Smooth muscle cell (in vitro differentiated cells): Measurements from ENCODE around the gene GON4L. TPM values are rescaled to one million over a fixed set of nuclear protein-coding genes. Genes with fewer than 3 reads are reported as not detected.

Experiments used
- DNase-seq: peaks from one replicate; lab custom pipeline; 2025; ENCODE audit not compliant: unreplicated experiment; lab: John Stamatoyannopoulos, UW
- H2AFZ ChIP-seq: fragments of 200-600 bp; sonication (generic); 2 replicates; pipeline ENCODE4 v1.6.0; 2016; ENCODE audit warnings: antibody characterized with exemption, low read depth, mild to moderate bottlenecking
- H3F3A ChIP-seq: fragments of 200-600 bp; sonication (generic); 2 replicates; pipeline ENCODE4 v1.6.0; 2017; ENCODE audit warnings: antibody characterized with exemption, low read depth
- H3K27ac ChIP-seq: fragments of 200-600 bp; sonication (generic); 2 replicates; pipeline ENCODE4 v1.5.1; 2016; ENCODE audit warnings: low read depth, mild to moderate bottlenecking
- H3K27me3 ChIP-seq: fragments of 200-600 bp; sonication (generic); 2 replicates; pipeline ENCODE4 v1.6.1; 2016; ENCODE audit warnings: low read depth, mild to moderate bottlenecking
- H3K36me3 ChIP-seq: fragments of 200-600 bp; sonication (generic); 2 replicates; pipeline ENCODE4 v1.5.1; 2016; ENCODE audit warnings: low read depth
- H3K4me1 ChIP-seq: fragments of 200-600 bp; sonication (generic); 2 replicates; pipeline ENCODE4 v1.5.1; 2016; ENCODE audit warnings: low read depth
- H3K4me2 ChIP-seq: fragments of 200-600 bp; sonication (generic); 2 replicates; pipeline ENCODE4 v1.6.0; 2016; ENCODE audit warnings: mild to moderate bottlenecking
- H3K4me3 ChIP-seq: fragments of 200-600 bp; sonication (generic); 2 replicates; pipeline ENCODE4 v1.5.1; 2016; ENCODE audit warnings: mild to moderate bottlenecking
- H3K79me2 ChIP-seq: fragments of 200-600 bp; sonication (generic); 2 replicates; pipeline ENCODE4 v1.6.0; 2016; ENCODE audit warnings: low read depth, mild to moderate bottlenecking
- H3K9ac ChIP-seq: fragments of 200-600 bp; sonication (generic); 2 replicates; pipeline ENCODE4 v1.6.0; 2016; ENCODE audit warnings: low read depth
- H3K9me3 ChIP-seq: fragments of 200-600 bp; sonication (generic); replicated peaks from 2 replicates; pipeline ENCODE4 v1.5.1; 2016; ENCODE audit warnings: low read depth
- H4K20me1 ChIP-seq: fragments of 200-600 bp; sonication (generic); 2 replicates; pipeline ENCODE4 v1.6.0; 2016; ENCODE audit warnings: low read depth
- CTCF ChIP-seq: fragments of 200-600 bp; sonication (generic); IDR thresholded peaks from 2 replicates; pipeline ENCODE4 v1.5.1; 2017; ENCODE audit warnings: borderline replicate concordance, mild to moderate bottlenecking, antibody characterized with exemption; ENCODE audit not compliant: insufficient read depth, poor library complexity, severe bottlenecking
- WGBS: methylation state at CpG from one replicate; pipeline ENCODE4 v1.1.7; 2016; ENCODE audit warnings: low lambda C conversion rate; 5-methylcytosine and 5-hydroxymethylcytosine counted together
- polyA plus RNA-seq: library from polyadenylated mRNA; unstranded; fragments of >200 nt; fragmentation: Nextera tagmentation; extraction: Ambion mirVana; gene quantifications from 2 replicates; pipeline ENCODE4 v1.2.1, GENCODE V29; 2016
- total RNA-seq: library from RNA; depleted of rRNA; stranded (reverse); fragments of >200 nt; gene quantifications from 2 replicates; pipeline ENCODE4 v1.2.3, GENCODE V29; 2014

Gene GON4L
- total and polyA plus RNA-seq, 2 experiments from 2014 or later = 21.0 to 40.8 TPM

- no peaks in the 10 kb centered on the region for H3K27me3 ChIP-seq
- H3K79me2 ChIP-seq = no peaks in the 10 kb centered on the region
- no peak overlapping the region for H3K4me3 ChIP-seq
- no peak overlapping the region for H3K4me2 ChIP-seq
- no peak for DNase-seq
- H3K4me1 ChIP-seq = no peaks in the 10 kb centered on the region
- H4K20me1 ChIP-seq = no peaks in the 10 kb centered on the region
- 85% methylated on average over 9 of the region's 9 CpGs for WGBS
- H2AFZ ChIP-seq = no peak overlapping the region
- TF ChIP-seq CTCF = no peak
- no peaks in the 10 kb centered on the region for H3K9me3 ChIP-seq
- H3K36me3 ChIP-seq = no peaks in the 10 kb centered on the region
- no peak overlapping the region for H3K27ac ChIP-seq
- no peak overlapping the region for H3K9ac ChIP-seq
- H3F3A ChIP-seq = no peaks in the 10 kb centered on the region
These were observed 27.3 kb upstream of the GON4L start for GRCh38 chr1:155884031-155884960.

- Histone ChIP-seq H3K4me2 (no peak overlapping the region), H3K9me3 (no peaks in the 10 kb centered on the region), H3F3A (no peaks in the 10 kb centered on the region), H3K4me1 (no peaks in the 10 kb centered on the region), H3K79me2 (no peaks in the 10 kb centered on the region), H3K27ac (no peak overlapping the region), H3K9ac (no peak overlapping the region), H3K36me3 (no peaks in the 10 kb centered on the region), H4K20me1 (no peaks in the 10 kb centered on the region), H2AFZ (no peak overlapping the region), H3K27me3 (no peaks in the 10 kb centered on the region), H3K4me3 (no peak overlapping the region)
- DNase-seq = no peak
- WGBS = 68% methylated on average over 2 of the region's 2 CpGs
- TF ChIP-seq CTCF = no peak
These were observed 25.8 kb upstream of the GON4L start for GRCh38 chr1:155882766-155883165.

- no peaks in the 10 kb centered on the region for H4K20me1 ChIP-seq
- H3K4me1 ChIP-seq = no peaks in the 10 kb centered on the region
- no peaks in the 10 kb centered on the region for H3K79me2 ChIP-seq
- H3K36me3 ChIP-seq = no peaks in the 10 kb centered on the region
- H2AFZ ChIP-seq = no peak overlapping the region
- H3F3A ChIP-seq = no peaks in the 10 kb centered on the region
- H3K4me3 ChIP-seq = no peak overlapping the region
- TF ChIP-seq CTCF = no peak
- no peak overlapping the region for H3K9ac ChIP-seq
- DNase-seq = no peak
- no peaks in the 10 kb centered on the region for H3K27me3 ChIP-seq
- H3K27ac ChIP-seq = no peak overlapping the region
- H3K4me2 ChIP-seq = no peak overlapping the region
- no peaks in the 10 kb centered on the region for H3K9me3 ChIP-seq
These were observed 25.2 kb upstream of the GON4L start for GRCh38 chr1:155882235-155882634.

GRCh38 chr1:155880950-155881349 lies 23.9 kb upstream of the GON4L start:
- no peak overlapping the region for H3K9ac ChIP-seq
- no peak for TF ChIP-seq CTCF
- H3K27me3 ChIP-seq = no peaks in the 10 kb centered on the region
- WGBS = 87% methylated on average over 6 of the region's 6 CpGs
- no peaks in the 10 kb centered on the region for H3F3A ChIP-seq
- H3K27ac ChIP-seq = no peak overlapping the region
- no peaks in the 10 kb centered on the region for H3K79me2 ChIP-seq
- no peak for DNase-seq
- H4K20me1 ChIP-seq = no peaks in the 10 kb centered on the region
- H3K4me3 ChIP-seq = no peak overlapping the region
- H3K36me3 ChIP-seq = no peaks in the 10 kb centered on the region
- no peaks in the 10 kb centered on the region for H3K4me1 ChIP-seq
- no peak overlapping the region for H2AFZ ChIP-seq
- no peak overlapping the region for H3K4me2 ChIP-seq
- H3K9me3 ChIP-seq = no peaks in the 10 kb centered on the region
